NK-92 (cell line): ENCODE measurements around the gene CHSY1.
"Not testable (repeated sequence)": the region's sequence is repeated elsewhere in the genome, so short reads cannot be mapped to it uniquely, and the experiment has no call there.

Experiments
- DNase-seq: peaks from one replicate; lab custom pipeline; 2025; ENCODE audit not compliant: unreplicated experiment; lab: John Stamatoyannopoulos, UW

Gene CHSY1

GRCh38 chr15:101138086-101138660 lies 113.7 kb downstream of the CHSY1 start:
- no peak for DNase-seq

GRCh38 chr15:101137312-101137940 lies 114.4 kb downstream of the CHSY1 start:
- DNase-seq: no peak

GRCh38 chr15:101136381-101137268 lies 115.2 kb downstream of the CHSY1 start:
- no peak for DNase-seq

- DNase-seq: no peak
Observed at GRCh38 chr15:101135532-101136166, 116.2 kb downstream of the CHSY1 start.

- DNase-seq: no peak
Observed at GRCh38 chr15:101134780-101135179, 117.1 kb downstream of the CHSY1 start.

GRCh38 chr15:101133751-101134261 lies 118.0 kb downstream of the CHSY1 start:
- no peak for DNase-seq

- no peak for DNase-seq
Observed at GRCh38 chr15:101133181-101133460, 118.7 kb downstream of the CHSY1 start.

- DNase-seq: no peak
Observed at GRCh38 chr15:101132390-101133180, 119.3 kb downstream of the CHSY1 start.

GRCh38 chr15:101131489-101132389 lies 120.1 kb downstream of the CHSY1 start:
- no peak for DNase-seq

GRCh38 chr15:101129851-101130380 lies 121.9 kb downstream of the CHSY1 start:
- DNase-seq: no peak

GRCh38 chr15:101128221-101129015 lies 123.4 kb downstream of the CHSY1 start:
- no peak for DNase-seq

GRCh38 chr15:101127506-101128076 lies 124.3 kb downstream of the CHSY1 start:
- no peak for DNase-seq

- no peak for DNase-seq
Observed at GRCh38 chr15:101126618-101127505, 125.0 kb downstream of the CHSY1 start.

- not testable (repeated sequence) for DNase-seq
Observed at GRCh38 chr15:101125881-101126428, 125.9 kb downstream of the CHSY1 start.
